ENCODE data around the gene RASL11B. TPM values are rescaled to one million over a fixed set of nuclear protein-coding genes. Genes with fewer than 3 reads are reported as not detected.

The RASL11B gene
- total RNA-seq, 1 donor from 2014 or later: 24.8 TPM

DNA sequence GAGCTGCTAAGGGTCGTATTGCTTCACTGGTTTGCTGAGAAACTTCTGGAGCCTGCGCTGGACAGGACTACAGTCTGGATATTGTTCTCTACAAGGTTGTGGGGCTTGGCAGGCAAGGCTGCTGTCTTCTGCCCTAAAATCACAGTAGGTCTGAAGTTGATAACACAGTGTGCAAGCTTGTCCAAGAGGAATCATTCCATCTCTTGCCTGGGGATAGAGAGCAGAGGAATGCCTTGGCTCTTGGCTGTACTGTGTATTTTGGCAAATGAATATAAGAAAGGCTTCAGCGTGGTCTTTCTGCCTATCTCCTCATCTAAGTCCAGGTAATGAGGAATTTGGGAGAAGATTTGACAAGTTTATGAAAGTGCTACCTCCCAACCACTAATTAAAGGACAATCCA, 9.4 kb upstream of the RASL11B start:
- TF ChIP-seq, protein P1, sequence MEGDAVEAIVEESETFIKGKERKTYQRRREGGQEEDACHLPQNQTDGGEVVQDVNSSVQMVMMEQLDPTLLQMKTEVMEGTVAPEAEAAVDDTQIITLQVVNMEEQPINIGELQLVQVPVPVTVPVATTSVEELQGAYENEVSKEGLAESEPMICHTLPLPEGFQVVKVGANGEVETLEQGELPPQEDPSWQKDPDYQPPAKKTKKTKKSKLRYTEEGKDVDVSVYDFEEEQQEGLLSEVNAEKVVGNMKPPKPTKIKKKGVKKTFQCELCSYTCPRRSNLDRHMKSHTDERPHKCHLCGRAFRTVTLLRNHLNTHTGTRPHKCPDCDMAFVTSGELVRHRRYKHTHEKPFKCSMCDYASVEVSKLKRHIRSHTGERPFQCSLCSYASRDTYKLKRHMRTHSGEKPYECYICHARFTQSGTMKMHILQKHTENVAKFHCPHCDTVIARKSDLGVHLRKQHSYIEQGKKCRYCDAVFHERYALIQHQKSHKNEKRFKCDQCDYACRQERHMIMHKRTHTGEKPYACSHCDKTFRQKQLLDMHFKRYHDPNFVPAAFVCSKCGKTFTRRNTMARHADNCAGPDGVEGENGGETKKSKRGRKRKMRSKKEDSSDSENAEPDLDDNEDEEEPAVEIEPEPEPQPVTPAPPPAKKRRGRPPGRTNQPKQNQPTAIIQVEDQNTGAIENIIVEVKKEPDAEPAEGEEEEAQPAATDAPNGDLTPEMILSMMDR (IDR thresholded peaks at IDR 0.05; ENCODE audit: partially characterized antibody, unreplicated experiment): no peak
- no peak for DNase-seq
- H3K4me3 Mint-ChIP-seq (ENCODE audit: unreplicated experiment): no peak overlapping the region
- H3K27ac Mint-ChIP-seq (ENCODE audit: unreplicated experiment): no peak overlapping the region
- peaks cover 9% of the 10 kb centered on the region for H3K4me1 Mint-ChIP-seq (ENCODE audit: low read depth, unreplicated experiment)
- H3K27me3 Mint-ChIP-seq (ENCODE audit: unreplicated experiment): peaks cover 2% of the 10 kb centered on the region
- H3K36me3 Mint-ChIP-seq (ENCODE audit: unreplicated experiment): peaks cover 9% of the 10 kb centered on the region
- H3K9me3 Mint-ChIP-seq (ENCODE audit: unreplicated experiment): peaks cover 2% of the 10 kb centered on the region

DNA sequence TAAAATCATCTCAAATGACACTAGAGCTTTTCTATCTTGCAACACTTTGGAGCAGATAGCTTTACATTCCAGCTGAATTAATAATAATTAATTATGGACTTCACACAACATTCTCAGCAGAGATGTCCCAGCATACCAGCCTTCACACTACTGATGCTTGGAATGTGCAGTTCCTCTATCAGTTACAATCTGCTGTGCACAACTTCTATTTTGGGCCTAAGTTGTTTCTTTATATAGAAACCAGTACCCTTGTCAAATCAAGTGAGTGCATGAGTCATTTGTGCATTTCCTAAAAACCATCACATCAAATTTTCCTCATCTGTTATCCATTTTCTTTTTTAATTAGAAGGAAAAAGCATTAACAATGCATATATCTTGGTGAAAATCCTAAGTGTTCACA, 8.8 kb upstream of the RASL11B start:
- TF ChIP-seq, protein P1 (IDR thresholded peaks at IDR 0.05; ENCODE audit: partially characterized antibody, unreplicated experiment): no peak
- DNase-seq: no peak
- Mint-ChIP-seq H3K27me3 (ENCODE audit: unreplicated experiment) (peaks cover 2% of the 10 kb centered on the region), H3K27ac (ENCODE audit: unreplicated experiment) (no peak overlapping the region), H3K4me3 (ENCODE audit: unreplicated experiment) (no peak overlapping the region), H3K9me3 (ENCODE audit: unreplicated experiment) (peaks cover 4% of the 10 kb centered on the region), H3K4me1 (ENCODE audit: low read depth, unreplicated experiment) (peaks cover 9% of the 10 kb centered on the region), H3K36me3 (ENCODE audit: unreplicated experiment) (peaks cover 15% of the 10 kb centered on the region)

DNA sequence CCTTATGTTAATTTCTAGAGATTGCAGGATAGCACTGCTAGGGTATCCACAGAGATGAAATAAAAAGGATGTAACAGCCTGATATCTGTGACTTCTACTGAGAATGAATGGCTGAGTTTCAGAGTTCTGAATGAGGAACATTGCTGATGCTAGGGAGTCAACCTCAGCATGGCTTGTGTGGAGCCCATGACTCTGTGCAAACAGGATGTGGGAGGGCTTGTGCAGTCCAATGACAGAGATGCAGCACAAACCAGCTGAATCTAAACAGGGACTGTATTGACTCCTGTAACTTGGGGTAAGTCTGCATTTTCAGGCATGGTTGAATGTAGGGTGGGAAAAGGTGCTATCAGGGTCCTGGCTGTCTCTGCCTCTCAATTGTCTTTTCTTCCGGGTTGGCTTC, 5.3 kb upstream of the RASL11B start:
- H3K27me3 Mint-ChIP-seq (ENCODE audit: unreplicated experiment): peaks cover 7% of the 10 kb centered on the region
- TF ChIP-seq, protein P1 (IDR thresholded peaks at IDR 0.05; ENCODE audit: partially characterized antibody, unreplicated experiment): no peak
- H3K4me3 Mint-ChIP-seq (ENCODE audit: unreplicated experiment): no peak overlapping the region
- no peak for DNase-seq
- H3K4me1 Mint-ChIP-seq (ENCODE audit: low read depth, unreplicated experiment): peaks cover 18% of the 10 kb centered on the region
- H3K27ac Mint-ChIP-seq (ENCODE audit: unreplicated experiment): no peak overlapping the region
- peaks cover 21% of the 10 kb centered on the region for H3K36me3 Mint-ChIP-seq (ENCODE audit: unreplicated experiment)
- H3K9me3 Mint-ChIP-seq (ENCODE audit: unreplicated experiment): peaks cover 14% of the 10 kb centered on the region

DNA sequence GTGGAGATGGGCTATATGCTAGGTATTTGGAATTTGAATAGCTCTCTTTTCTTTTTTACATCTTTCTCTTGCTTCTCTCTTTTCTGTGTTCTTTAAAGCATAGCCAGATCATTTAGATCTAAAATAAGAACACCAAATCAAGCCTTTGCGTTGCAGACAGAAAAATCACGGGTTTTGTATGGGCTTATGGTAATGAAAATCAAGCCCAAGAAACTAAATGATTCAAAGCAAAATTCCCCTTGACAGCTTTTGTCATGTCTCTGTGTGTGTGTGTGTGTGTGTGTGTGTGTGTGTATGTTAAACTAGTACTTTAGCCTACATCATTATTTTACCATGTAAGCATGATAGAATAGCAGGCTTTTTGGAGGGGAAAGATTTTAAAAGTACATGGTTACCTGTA, 1.8 kb upstream of the RASL11B start:
- Mint-ChIP-seq H3K36me3 (ENCODE audit: unreplicated experiment) (peaks cover 21% of the 10 kb centered on the region), H3K4me1 (ENCODE audit: low read depth, unreplicated experiment) (peaks cover 21% of the 10 kb centered on the region), H3K27me3 (ENCODE audit: unreplicated experiment) (peaks cover 7% of the 10 kb centered on the region), H3K27ac (ENCODE audit: unreplicated experiment) (no peak overlapping the region), H3K4me3 (ENCODE audit: unreplicated experiment) (peak overlapping the region; percentile 3), H3K9me3 (ENCODE audit: unreplicated experiment) (peaks cover 14% of the 10 kb centered on the region)
- TF ChIP-seq, protein P1 (IDR thresholded peaks at IDR 0.05; ENCODE audit: partially characterized antibody, unreplicated experiment): no peak
- no peak for DNase-seq

DNA sequence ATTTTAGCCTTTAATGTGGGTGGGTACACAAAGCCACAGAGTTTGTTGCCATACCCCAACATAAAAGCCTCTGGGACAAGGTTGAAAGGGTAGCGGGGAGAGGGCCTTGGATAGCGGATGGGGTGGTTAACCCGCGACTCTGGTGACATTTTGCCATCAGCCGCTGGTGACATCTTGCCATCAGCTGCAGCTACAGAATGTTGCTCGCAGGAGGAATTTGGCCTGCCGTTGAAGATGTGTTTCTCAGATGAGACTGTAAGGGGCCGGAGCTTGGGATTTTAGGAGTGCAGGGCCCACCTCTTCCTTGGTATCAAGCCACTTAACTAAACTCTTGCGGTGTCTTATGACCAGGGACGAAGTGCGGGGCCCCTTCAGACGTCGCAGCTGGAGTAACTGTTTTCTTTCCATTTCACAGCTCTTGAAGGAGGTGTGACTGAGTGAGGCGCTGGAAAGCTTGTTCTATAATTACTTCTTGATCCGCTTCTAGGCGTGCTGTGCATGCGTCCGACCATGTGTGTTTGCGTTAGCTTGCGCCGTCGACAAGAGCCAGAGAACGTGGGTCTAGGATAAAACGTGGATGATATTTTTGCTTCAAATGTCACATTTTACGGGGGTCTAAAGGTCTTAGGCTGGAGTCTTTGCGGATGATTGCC, 820 bp upstream of the RASL11B start:
- Mint-ChIP-seq H3K4me3 (ENCODE audit: unreplicated experiment) (peak overlapping the region; percentile 79), H3K4me1 (ENCODE audit: low read depth, unreplicated experiment) (peaks cover 26% of the 10 kb centered on the region), H3K36me3 (ENCODE audit: unreplicated experiment) (peaks cover 25% of the 10 kb centered on the region), H3K9me3 (ENCODE audit: unreplicated experiment) (peaks cover 17% of the 10 kb centered on the region), H3K27ac (ENCODE audit: unreplicated experiment) (peak overlapping the region; percentile 56), H3K27me3 (ENCODE audit: unreplicated experiment) (peaks cover 7% of the 10 kb centered on the region)
- TF ChIP-seq, protein P1 (IDR thresholded peaks at IDR 0.05; ENCODE audit: partially characterized antibody, unreplicated experiment): no peak
- no peak for DNase-seq

Data from glutamatergic neuron (in vitro differentiated cells).